Kasumi-1 (cell line): Measurements from ENCODE around the gene TAGLN.
A peak's percentile ranks its signal among the peaks of the same experiment; 100 is the strongest.

Experiments
- DNase-seq, 2 experiments: peaks; one replicate each; lab custom pipeline; 2025; lab: John Stamatoyannopoulos, UW

Gene TAGLN

DNA sequence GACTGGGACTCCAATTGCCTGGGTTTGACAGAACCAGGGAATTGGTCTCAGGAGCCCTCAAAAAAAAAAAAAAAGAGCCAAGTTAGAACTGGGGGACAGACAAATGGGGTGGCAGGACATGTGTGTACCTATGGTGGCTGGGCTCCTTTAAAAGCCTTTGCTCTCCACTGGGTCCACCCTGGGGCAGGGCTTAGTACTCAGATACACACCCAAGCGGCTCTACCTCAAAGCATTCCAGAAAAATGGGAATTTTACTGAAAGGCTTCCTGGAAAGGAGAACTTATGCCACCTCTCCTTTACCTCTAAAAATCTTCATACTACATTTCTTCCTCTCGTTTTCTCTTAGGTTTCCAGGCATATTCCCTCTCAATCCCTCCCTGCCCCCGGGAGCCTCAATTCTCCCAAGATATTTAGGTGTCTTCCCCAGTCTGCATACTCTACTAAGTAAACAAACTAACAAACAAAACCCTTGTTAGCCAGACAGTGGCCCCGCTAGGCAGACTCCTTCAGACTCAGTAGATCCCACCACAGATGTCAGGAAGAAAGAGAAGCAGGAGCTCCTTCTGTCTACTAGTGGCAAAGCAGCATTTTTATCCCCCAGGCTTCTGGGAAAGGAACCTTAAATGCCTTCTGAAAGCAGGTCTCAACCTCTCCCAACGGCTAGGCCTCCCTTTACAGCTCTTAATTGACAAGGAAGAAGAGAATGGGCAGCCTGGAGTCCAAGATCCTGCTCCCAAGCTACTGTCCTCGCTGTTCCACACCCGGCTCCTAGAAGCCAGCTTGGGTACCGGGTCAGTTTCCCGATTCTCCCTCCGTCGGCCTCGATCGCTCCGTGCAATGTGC, 32.0 kb downstream of the TAGLN start:
- DNase-seq = peak in 1 of 2 experiments; percentile 17

DNA sequence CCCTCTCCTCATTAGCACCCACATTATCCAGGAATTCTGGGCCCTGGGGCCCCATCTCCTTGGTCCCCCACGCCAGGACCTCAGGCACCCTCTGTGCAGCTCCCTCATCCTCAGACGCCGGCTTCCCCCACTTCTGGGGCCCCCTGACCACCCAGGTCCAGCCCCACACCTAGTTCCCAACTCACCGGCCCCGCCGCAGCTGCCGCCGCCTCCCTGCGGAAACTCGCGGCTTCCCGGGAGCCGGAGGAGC, 32.6 kb downstream of the TAGLN start, which contains the start of gene PCSK7:
Gene PCSK7, minus strand, starts transcription at position 232 of the 250 bp plus-strand sequence. CDS start 2,229 bp downstream, outside the sequence.
- no peak for DNase-seq

DNA sequence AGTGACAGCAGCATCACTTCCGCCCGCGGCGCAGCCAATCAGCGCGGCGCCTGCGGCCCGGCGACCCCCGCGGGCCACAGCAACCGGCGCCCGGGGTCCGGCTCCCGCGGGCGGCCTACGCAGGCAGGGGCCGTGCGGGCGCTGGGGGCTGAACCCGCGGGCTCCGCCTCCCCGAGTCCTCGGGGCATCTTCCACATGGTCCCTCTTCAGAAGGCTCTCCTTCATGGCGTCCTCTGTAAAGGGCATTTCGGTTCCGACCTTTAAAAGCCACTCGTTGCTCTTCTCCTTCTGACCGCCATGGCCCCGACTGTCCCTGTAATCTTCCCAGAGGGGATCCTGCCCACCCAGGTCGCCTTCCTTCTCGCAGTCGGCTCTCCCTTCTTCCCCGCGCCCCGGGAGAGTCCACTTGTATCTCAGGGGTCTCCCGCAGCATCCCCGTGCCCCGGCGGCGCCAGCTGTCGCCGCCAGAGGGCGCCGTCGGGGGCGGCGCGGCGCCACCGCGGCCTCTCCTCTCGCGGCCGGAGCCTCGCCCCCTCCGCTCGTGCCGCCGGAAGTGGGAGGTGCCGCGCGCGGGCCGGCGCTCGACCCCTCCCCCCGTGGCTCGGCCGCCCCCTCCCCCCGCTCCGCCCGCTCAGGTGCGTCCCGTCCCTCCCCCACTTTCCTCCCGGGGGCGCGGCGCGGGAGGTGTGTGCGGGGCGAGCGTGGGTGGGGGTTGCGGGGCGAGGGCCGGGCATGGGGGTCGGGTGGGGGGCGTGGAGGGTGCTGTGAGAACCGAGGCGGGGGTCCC, 33.1 kb downstream of the TAGLN start, which contains the start of gene RNF214:
Gene RNF214, plus strand, starts transcription at position 580 of the 787 bp plus-strand sequence. CDS start 1,602 bp downstream, outside the sequence.
- DNase-seq = peak; percentile 51 to 73

DNA sequence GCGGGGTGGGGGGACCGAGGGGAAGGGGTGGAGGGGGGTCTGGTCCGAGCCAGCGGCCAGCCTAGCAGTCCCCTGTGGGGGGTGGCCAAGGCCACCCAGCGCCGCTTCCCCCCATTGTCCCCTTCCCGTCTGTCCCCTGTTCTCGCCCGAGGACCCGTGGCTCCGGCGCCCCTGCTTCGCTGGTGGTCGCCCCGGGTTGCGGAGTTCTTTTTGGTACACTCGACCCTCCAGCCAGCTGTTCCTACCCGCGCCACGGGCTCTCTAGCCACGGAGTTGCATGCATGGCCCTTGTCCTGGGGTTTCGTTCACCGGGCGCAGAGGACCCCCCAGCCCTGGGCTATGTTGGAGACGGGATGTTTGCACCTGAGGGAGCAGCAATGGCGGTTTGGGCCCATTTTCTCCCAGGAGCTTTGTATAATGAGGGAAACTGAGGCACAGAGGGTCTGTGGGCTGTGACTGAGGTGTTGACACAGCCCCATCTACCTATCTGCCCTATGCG, 33.8 kb downstream of the TAGLN start:
- DNase-seq = peak in 1 of 2 experiments; percentile 4

DNA sequence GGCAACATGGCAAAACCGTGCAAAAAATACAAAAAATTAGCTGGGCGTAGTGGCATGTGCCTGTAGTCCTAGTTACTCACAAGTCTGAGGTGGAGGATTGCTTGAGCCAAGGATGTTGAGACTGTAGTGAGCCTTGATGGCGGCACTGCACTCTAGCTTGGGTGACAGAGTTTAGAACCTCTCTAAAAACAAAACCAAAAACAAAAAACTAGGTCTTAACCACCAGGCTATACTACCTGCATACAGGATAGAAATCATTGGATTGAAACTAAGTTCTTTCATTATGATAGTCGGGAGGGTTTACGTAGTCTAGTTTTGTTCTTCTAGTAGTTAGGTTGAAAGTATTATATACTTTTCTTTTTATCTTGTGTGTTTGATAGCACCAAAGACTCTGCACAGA, 39.1 kb downstream of the TAGLN start:
- DNase-seq = no peak

DNA sequence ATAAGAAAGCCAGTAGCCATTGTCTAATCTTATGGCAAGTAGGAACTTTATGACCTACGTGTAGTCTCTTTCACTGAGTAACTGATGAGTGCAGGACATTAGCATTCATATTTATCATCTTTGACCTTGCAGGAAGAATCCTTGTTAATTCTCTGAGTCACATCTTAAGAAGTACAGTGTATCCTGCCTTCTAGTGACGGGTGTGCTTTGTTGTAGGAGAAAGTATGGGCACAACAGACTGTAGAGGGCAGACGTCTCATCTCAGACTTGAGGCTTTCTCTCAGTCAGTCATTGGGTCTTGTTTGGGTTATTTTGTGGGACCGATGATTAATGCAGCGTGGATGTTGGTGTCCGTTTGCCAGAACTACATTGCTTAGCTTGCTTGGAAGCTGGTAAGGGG, 40.1 kb downstream of the TAGLN start:
- DNase-seq = peak; percentile 11 to 21

DNA sequence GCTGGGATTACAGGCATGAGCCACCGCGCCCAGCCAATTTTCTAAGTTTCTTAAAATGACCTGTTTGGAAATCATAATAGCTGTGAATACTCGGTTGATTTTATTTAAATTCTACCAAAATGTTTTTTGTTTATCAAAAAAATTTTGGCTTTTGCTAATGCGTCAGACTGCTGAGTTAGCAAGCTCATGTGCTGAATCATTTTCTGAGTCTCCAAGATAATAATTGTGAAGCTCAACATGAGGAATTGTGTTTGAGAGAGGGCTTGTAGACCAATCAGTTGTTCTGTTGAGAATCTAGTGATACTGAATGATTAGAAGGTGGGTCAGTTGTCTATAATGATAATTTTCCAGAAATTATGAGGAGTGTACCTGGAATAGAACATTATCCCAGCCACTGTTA, 49.2 kb downstream of the TAGLN start:
- no peak for DNase-seq

DNA sequence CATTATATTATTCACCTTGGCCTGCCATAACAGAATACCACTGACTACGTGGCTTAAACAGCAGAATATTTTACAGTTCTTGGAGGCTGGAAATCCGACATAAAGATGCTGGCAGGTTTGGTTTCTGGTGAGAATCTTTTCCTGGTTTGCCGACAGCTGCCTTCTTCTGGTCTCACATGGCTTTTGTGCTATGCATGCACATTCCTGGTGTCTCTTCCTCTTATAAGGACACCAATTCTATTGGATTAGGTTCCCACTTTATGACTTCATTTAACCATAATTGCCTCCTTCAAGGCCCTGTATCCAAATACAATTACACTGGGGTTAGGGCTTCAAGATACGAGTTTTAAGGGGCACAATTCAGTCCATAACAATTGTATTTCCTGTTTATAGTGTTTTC, 50.4 kb downstream of the TAGLN start:
- no peak for DNase-seq

DNA sequence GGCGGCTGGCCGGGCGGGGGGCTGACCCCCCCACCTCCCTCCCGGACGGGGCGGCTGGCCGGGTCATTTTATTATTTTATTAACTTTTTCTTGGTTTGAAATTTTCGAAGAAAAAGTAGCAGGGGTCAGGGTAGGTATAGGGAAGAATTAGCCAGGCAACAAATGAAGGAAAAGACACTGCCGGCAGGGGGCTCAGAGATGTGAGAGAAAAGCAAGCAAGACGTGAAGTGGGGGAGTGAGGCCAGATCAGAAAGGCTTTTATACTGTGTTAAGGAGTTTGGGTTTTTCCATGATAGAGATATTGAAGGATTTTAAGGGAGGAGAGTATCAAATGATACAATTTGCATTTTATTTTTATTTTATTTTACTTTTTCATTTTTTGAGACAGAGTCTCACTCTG, 52.3 kb downstream of the TAGLN start:
- DNase-seq = no peak

DNA sequence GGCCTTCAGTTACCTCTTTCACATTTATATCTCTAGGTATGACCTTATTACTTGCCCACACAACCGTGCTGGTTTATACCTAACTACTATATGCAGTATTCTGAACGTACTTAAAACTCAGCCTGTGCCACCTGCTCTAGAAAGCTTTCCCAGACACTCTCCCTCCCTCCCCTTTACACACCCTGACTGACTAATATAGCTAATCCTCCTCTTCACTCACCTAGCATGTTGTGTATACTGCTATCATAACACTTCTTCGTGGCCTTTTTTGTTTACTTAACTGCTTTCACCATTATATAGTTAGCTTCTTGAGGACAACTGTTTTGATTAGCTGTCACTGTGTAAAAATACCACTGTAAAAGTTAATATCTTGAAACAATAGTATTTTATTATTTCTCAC, 56.8 kb downstream of the TAGLN start:
- no peak for DNase-seq

DNA sequence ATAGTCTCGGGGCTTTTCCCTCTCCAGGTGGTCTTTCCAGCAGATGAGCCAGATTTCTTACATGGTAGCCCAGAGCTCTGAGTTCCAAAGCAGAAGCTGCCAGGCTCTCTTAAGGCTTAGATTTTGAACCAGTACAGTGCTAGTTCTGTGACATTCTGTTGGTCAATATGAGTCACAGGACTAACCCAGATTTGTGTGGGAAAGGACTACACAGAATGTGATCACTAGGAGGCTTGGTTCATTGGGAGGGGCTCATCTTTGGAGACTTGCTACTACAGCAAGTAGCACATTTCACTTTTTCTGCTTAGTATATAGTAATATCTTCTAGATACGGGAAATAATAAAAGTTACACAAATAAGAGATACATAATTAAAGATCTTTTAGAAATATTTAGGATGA, 57.4 kb downstream of the TAGLN start:
- DNase-seq = no peak
